Stimulated activated effector memory CD8-positive, alpha-beta T cell treated with anti-CD3 and anti-CD28 coated beads, Interleukin-12 subunit alpha, Interleukin-12 subunit beta, amount 100 ng/mL, for 72 hours (primary cell): ENCODE data around the gene TECTA.
"Not testable (repeated sequence)": the region's sequence is repeated elsewhere in the genome, so short reads cannot be mapped to it uniquely, and the experiment has no call there.

Experiments used
- ATAC-seq: fragments of 150-1000 bp; cut with Tn5 transposase; 2 replicates; pipeline ENCODE4 v1.10.0; 2021
- DNase-seq, 2 donors: peaks; one replicate each; pipeline ENCODE4 v3.0.0; 2021 to 2022; ENCODE audit warnings: low spot score in 2 of 2
- H3K27ac Mint-ChIP-seq: one replicate; pipeline ENCODE4 v1.8.0; 2022; ENCODE audit warnings: mild to moderate bottlenecking, mixed read lengths
- H3K36me3 Mint-ChIP-seq: one replicate; pipeline ENCODE4 v1.8.0; 2022; ENCODE audit warnings: mild to moderate bottlenecking, mixed read lengths
- H3K4me1 Mint-ChIP-seq: one replicate; pipeline ENCODE4 v1.8.0; 2022; ENCODE audit warnings: mixed read lengths
- H3K4me3 Mint-ChIP-seq: one replicate; pipeline ENCODE4 v1.8.0; 2022; ENCODE audit warnings: mild to moderate bottlenecking, mixed read lengths
- H3K9me3 Mint-ChIP-seq: one replicate; pipeline ENCODE4 v1.8.0; 2022; ENCODE audit warnings: mixed read lengths

The TECTA gene

GRCh38 chr11:121237686-121238658 lies 136.9 kb downstream of the TECTA start:
- DNase-seq (no peak), ATAC-seq (peak; percentile 65)
- Mint-ChIP-seq H3K36me3 (no peaks in the 10 kb centered on the region), H3K4me3 (no peak overlapping the region), H3K9me3 (no peaks in the 10 kb centered on the region), H3K4me1 (peaks cover 19% of the 10 kb centered on the region), H3K27ac (no peak overlapping the region)

DNA sequence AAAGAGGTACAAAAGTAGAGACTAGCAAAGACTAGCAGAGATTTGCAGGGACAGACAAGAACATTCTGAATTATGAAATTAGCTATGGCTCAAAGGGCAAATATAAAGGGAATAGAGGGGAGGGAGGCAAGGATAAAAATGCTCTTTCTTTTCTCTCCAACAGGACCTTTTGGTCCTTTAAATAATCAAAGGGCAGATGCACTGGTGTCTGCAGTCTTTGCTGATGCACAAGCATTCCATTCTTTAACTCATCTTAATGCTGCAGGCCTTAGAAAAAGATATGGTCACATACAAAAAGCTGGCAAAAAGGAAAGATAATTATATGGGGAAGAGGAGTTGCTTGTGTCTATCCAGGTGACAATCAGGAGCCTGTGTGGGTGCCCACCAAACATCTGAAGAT lies 137.9 kb downstream of the TECTA start:
- H3K4me1 Mint-ChIP-seq = peaks cover 19% of the 10 kb centered on the region
- no peaks in the 10 kb centered on the region for H3K9me3 Mint-ChIP-seq
- no peaks in the 10 kb centered on the region for H3K36me3 Mint-ChIP-seq
- ATAC-seq (no peak), DNase-seq (no peak)
- no peak overlapping the region for H3K27ac Mint-ChIP-seq
- H3K4me3 Mint-ChIP-seq = no peak overlapping the region

GRCh38 chr11:121240001-121240400 lies 139.0 kb downstream of the TECTA start:
- H3K27ac Mint-ChIP-seq, ATAC-seq, H3K9me3 Mint-ChIP-seq, H3K4me3 Mint-ChIP-seq, DNase-seq, H3K36me3 Mint-ChIP-seq: not testable (repeated sequence)
- H3K4me1 Mint-ChIP-seq = peaks cover 19% of the 10 kb centered on the region

DNA sequence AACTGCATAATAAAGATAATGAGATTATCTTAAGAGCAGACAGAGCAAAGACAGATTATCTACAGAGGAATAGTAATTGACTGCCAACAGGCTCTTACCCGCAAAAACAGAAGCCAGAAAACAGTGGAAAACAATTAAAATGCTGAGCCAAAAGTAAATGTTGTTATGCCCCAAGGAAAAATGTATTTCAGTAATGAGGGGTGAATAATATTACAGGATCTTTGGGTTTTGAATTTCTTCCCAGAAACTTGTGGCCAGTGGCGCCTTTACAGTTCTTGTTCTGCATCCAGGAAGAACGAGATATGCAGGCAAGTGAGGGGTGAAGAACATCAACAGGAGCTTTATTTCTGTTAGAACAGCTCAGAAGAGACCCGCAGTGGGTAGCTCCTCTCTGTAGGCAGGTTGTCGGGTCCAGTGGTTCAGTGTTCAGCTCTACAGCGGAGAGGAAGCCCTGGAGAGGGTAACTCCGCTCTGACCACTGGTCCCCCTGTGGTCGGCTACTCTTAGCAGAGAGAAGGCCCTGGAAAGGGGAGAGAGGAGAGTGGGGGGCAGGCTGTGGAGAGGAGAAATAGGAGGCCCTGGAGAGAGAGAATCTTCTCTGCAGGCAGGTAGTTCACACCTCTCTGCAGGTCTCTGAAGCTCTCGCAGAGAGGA lies 139.7 kb downstream of the TECTA start:
- peaks cover 16% of the 10 kb centered on the region for H3K4me1 Mint-ChIP-seq
- no peak overlapping the region for H3K27ac Mint-ChIP-seq
- H3K36me3 Mint-ChIP-seq = no peaks in the 10 kb centered on the region
- H3K9me3 Mint-ChIP-seq = no peaks in the 10 kb centered on the region
- no peak overlapping the region for H3K4me3 Mint-ChIP-seq
- DNase-seq (no peak), ATAC-seq (peak; percentile 8)
